K562 (cell line): ENCODE measurements around the gene UBE2L6. TPM values are rescaled to one million over a fixed set of nuclear protein-coding genes. Genes with fewer than 3 reads are reported as not detected.
A peak's percentile ranks its signal among the peaks of the same experiment; 100 is the strongest.

Source experiments
- BCOR ChIP-seq: fragments of 450-650 bp; IDR thresholded peaks from 2 replicates; pipeline ENCODE4 v1.6.1; 2016
- BRD4 ChIP-seq: fragments of 200-600 bp; sonication (generic); IDR thresholded peaks from 2 replicates; pipeline ENCODE4 v1.6.1; 2017; ENCODE audit warnings: inconsistent platforms
- CCNT2 ChIP-seq: IDR thresholded peaks from 2 replicates; pipeline ENCODE4 v1.6.1; 2011; ENCODE audit warnings: borderline replicate concordance, low read depth, mild to moderate bottlenecking, moderate library complexity, mixed read lengths, low read length; ENCODE audit not compliant: insufficient read length; ENCODE audit errors: extremely low read depth
- CUX1 ChIP-seq: fragments of 200-800 bp; sonication (Bioruptor generic); IDR thresholded peaks from 2 replicates; pipeline ENCODE4 v1.6.1; 2016; ENCODE audit warnings: missing genetic modification characterization, missing compliant biosample characterization
- EGR1 ChIP-seq: fragments of 450-650 bp; conservative IDR thresholded peaks from 2 replicates; pipeline ENCODE4 v1.6.1; 2017; ENCODE audit warnings: mild to moderate bottlenecking
- FOXJ2 ChIP-seq: fragments of 200-800 bp; sonication (Bioruptor generic); IDR thresholded peaks from 2 replicates; pipeline ENCODE4 v1.6.1; 2016; ENCODE audit warnings: missing genetic modification characterization, missing compliant biosample characterization
- HINFP ChIP-seq: fragments of 450-650 bp; conservative IDR thresholded peaks from 2 replicates; pipeline ENCODE4 v1.6.1; 2016; ENCODE audit warnings: missing genetic modification characterization, low read depth, mild to moderate bottlenecking, control low read depth, missing compliant biosample characterization
- HMBOX1 ChIP-seq: sonication (generic); IDR thresholded peaks from 2 replicates; pipeline ENCODE4 v1.6.1; 2016
- IRF1 ChIP-seq: sonication (generic); formaldehyde crosslinking; IDR thresholded peaks from 2 replicates; pipeline ENCODE4 v1.8.0; 2022; ENCODE audit warnings: missing genetic modification reagents, mild to moderate bottlenecking, borderline replicate concordance
- MTF1 ChIP-seq: fragments of 250-450 bp; sonication (Bioruptor Pico); IDR thresholded peaks from 2 replicates; pipeline ENCODE4 v1.9.0; 2021; ENCODE audit warnings: moderate library complexity, mild to moderate bottlenecking, inconsistent platforms, borderline replicate concordance
- PTRF ChIP-seq: fragments of 450-650 bp; IDR thresholded peaks from 2 replicates; pipeline ENCODE4 v1.6.1; 2016; ENCODE audit warnings: mild to moderate bottlenecking, missing genetic modification characterization, missing compliant biosample characterization
- TFAM ChIP-seq: fragments of 250-450 bp; sonication (Bioruptor Pico); conservative IDR thresholded peaks from 2 replicates; pipeline ENCODE4 v1.5.0; 2021; ENCODE audit warnings: mild to moderate bottlenecking, moderate library complexity
- YY1 ChIP-seq, 3 experiments: IDR thresholded peaks; 2 replicates each; pipeline ENCODE4 v1.6.1; 2011; ENCODE audit warnings: low read length in 2 of 3, mild to moderate bottlenecking in 2 of 3, moderate library complexity in 2 of 3, borderline replicate concordance in 1 of 3, control low read depth in 1 of 3, low read depth in 1 of 3; ENCODE audit not compliant: insufficient read depth in 3 of 3, insufficient replicate concordance in 2 of 3, control insufficient read depth in 1 of 3, insufficient read length in 1 of 3; ENCODE audit errors: extremely low read depth in 1 of 3
- ZNF134 ChIP-seq: fragments of 250-450 bp; sonication (Bioruptor Pico); conservative IDR thresholded peaks from 2 replicates; pipeline ENCODE4 v1.4.0; 2020
- ZNF431 ChIP-seq: sonication (generic); formaldehyde crosslinking; IDR thresholded peaks from 2 replicates; pipeline ENCODE4 v1.8.0; 2022; ENCODE audit warnings: mild to moderate bottlenecking, missing genetic modification reagents
- ZNF586 ChIP-seq: fragments of 450-650 bp; formaldehyde crosslinking; conservative IDR thresholded peaks from 2 replicates; pipeline ENCODE4 v1.4.0; 2020; ENCODE audit warnings: mild to moderate bottlenecking, moderate library complexity
- ZNF699 ChIP-seq: fragments of 250-450 bp; sonication (Bioruptor Pico); IDR thresholded peaks from 2 replicates; pipeline ENCODE4 v1.8.0; 2021; ENCODE audit warnings: mild to moderate bottlenecking, moderate library complexity; ENCODE audit not compliant: insufficient replicate concordance
- polyA plus RNA-seq, 8 experiments: library from polyadenylated mRNA; depleted of rRNA in 4 of 8; stranded (reverse) in 5 of 8; unstranded in 3 of 8; fragments of >200 nt; fragmentation: Nextera tagmentation in 2 of 8; fragmentation: Illumina TruSeq in 1 of 8; extraction: Ambion mirVana in 2 of 8; extraction: Trizol in 1 of 8; gene quantifications; 2 replicates each; pipeline versions ENCODE4 v1.2.1 to v1.2.3, GENCODE V29; 2011 to 2014; ENCODE audit warnings: inconsistent platforms in 1 of 8, missing spikeins in 1 of 8
- total RNA-seq, 7 experiments: library from RNA; depleted of rRNA in 6 of 7; stranded (reverse); fragments of >200 nt in 6 of 7; fragmentation: Illumina TruSeq in 2 of 7; extraction: Trizol in 2 of 7; gene quantifications; 2 replicates each; pipeline versions ENCODE4 v1.2.1 to v1.2.3, GENCODE V29; 2011 to 2021; ENCODE audit warnings: low replicate concordance in 1 of 7

Gene UBE2L6
- total and polyA plus RNA-seq, 9 of the 15 experiments (the other 6 are each of a cell fraction or from before 2014, with no cell fraction given), result 5.9 to 24.9 (median 9.7) TPM

- TF ChIP-seq YY1 (IDR thresholded peaks at IDR 0.05; ENCODE audit: borderline replicate concordance in 1 of 3, control insufficient read depth in 1 of 3, extremely low read depth in 1 of 3, insufficient read depth in 3 of 3, insufficient read length in 1 of 3, insufficient replicate concordance in 2 of 3, low read depth in 1 of 3, low read length in 2 of 3) (no peak), IRF1 (CRISPR knock-in tag) (0 out of 2 replicates have a peak, but pooled peaks have one; percentile 53), EGR1 (peak; percentile 59), ZNF134 (CRISPR knock-in tag) (no peak), HMBOX1 (no peak), ZNF431 (no peak), CCNT2 (peak; percentile 49), ZNF699 (CRISPR knock-in tag) (no peak), CUX1 (no peak), ZNF586 (CRISPR knock-in tag) (no peak), TFAM (CRISPR knock-in tag) (no peak), BCOR (no peak), HINFP (tag) (no peak), FOXJ2 (no peak), BRD4 (no peak), MTF1 (CRISPR knock-in tag) (no peak), PTRF (no peak)
These were observed at the start of gene UBE2L6 (continued) for GRCh38 chr11:57567515-57568329.
